ENCODE results near the gene SLCO2B1. TPM values are rescaled to one million over a fixed set of nuclear protein-coding genes. Genes with fewer than 3 reads are reported as not detected.
A peak's percentile ranks its signal among the peaks of the same experiment; 100 is the strongest.

The SLCO2B1 gene
- total and polyA plus RNA-seq, 2 donors: 13.0 to 14.4 TPM

DNA sequence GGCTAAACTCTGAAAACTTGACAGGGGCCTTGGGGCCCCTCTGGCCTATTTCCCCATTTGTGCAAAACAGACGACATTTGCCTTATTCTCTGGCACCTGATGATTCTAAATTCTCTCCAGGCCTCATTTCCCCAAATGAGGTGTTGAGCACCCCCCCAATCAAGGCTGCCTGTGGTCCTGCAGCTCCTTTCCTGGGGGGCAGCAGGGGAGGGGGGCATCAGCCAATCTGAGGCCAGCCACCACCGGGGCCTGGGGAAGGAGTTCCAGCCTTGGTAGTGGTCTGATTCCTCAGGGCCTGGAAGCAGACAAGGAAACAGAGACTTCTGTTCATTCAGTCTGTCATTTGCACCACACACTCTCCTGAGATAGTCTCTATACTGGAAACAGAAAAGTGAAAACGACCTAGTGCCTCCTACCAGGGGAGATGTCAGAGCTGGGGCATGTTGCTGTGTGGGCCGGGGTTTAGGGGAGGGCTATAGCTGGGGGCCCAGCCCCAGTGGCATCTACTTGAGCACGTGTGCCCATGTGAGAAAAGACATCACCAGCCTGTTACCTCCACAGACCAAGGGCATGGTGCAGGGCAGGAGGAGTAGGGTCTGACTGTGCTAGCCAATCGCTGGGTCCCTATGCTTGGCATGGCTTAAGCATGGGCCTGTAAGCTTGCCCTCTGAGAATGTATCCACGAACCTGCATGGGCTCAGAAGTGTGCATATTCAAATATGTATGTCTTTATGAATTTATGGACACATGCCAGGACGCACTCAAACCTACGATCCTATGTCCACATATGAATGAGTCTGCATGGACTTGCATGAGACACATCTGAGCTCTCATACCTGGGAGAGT is 87.9 kb downstream of the SLCO2B1 start:
- no peak for DNase-seq (ENCODE audit: low read depth in 6 of 9, low spot score in 9 of 9)
- 86% methylated on average over 9 of the region's 9 CpGs for WGBS
- H3K27ac ChIP-seq (ENCODE audit: low read depth in 1 of 2, low read length in 1 of 2): no peak overlapping the region
- H3K36me3 ChIP-seq (ENCODE audit: control insufficient read depth in 2 of 2, insufficient read depth in 2 of 2, low read length in 1 of 2): no peaks in the 10 kb centered on the region
- no peak overlapping the region for H3K4me3 ChIP-seq (ENCODE audit: low read length in 2 of 2)
- peaks cover 6 to 8% of the 10 kb centered on the region in 2 donors for H3K4me1 ChIP-seq (ENCODE audit: control insufficient read depth in 2 of 2, insufficient read depth in 2 of 2, low read length in 2 of 2)
- H3K27me3 ChIP-seq (ENCODE audit: control insufficient read depth in 2 of 2, insufficient read depth in 1 of 2, low read length in 1 of 2): peaks cover 36 to 67% of the 10 kb centered on the region in 2 donors
- H3K9me3 ChIP-seq (ENCODE audit: control insufficient read depth in 2 of 2, insufficient read depth in 1 of 2, low read length in 1 of 2): no peaks in the 10 kb centered on the region

DNA sequence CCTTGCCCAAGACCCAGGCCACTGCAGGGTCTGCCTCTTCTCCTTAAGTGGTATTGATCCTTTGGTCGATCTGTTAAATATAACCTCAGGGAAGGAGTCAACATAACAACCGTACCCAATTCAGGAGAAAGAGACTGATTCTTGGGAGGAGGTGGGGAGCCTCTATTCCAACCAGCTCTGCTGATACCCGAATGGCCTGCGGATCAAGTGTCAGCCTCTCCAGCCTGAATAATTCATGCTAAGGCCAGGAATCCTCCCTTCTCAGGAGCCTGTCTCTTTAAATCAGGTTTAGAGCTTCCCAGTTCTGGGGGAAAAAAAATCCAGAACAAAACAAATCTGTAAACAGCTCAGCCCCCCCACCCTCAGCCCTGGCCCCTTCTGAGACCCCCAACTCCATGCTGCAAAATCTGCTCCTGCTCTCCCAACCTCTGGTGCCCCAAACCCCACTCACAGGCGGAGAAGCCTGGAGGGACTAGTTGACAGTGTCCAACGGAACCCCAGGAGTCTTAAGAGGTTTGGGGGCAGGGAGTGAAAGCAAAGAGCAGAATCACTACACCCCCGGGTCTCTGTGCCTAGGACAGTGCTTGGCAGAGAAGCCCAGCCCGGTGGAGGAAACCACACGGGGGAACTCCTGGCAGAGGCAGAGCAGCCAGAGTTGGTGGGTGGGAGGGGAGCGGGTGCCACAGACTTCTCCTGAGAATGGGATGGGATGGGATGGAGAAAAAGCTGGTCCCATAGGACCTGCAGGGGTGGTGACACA is 88.8 kb downstream of the SLCO2B1 start:
- Histone ChIP-seq H3K27ac (ENCODE audit: low read depth in 1 of 2, low read length in 1 of 2) (no peak overlapping the region), H3K36me3 (ENCODE audit: control insufficient read depth in 2 of 2, insufficient read depth in 2 of 2, low read length in 1 of 2) (no peaks in the 10 kb centered on the region), H3K9me3 (ENCODE audit: control insufficient read depth in 2 of 2, insufficient read depth in 1 of 2, low read length in 1 of 2) (no peaks in the 10 kb centered on the region), H3K4me3 (ENCODE audit: low read length in 2 of 2) (no peak overlapping the region), H3K4me1 (ENCODE audit: control insufficient read depth in 2 of 2, insufficient read depth in 2 of 2, low read length in 2 of 2) (peaks cover 6 to 8% of the 10 kb centered on the region in 2 donors), H3K27me3 (ENCODE audit: control insufficient read depth in 2 of 2, insufficient read depth in 1 of 2, low read length in 1 of 2) (peaks cover 38 to 75% of the 10 kb centered on the region in 2 donors)
- DNase-seq (ENCODE audit: low read depth in 6 of 9, low spot score in 9 of 9): no peak
- 58% methylated on average over 10 of the region's 10 CpGs for WGBS

DNA sequence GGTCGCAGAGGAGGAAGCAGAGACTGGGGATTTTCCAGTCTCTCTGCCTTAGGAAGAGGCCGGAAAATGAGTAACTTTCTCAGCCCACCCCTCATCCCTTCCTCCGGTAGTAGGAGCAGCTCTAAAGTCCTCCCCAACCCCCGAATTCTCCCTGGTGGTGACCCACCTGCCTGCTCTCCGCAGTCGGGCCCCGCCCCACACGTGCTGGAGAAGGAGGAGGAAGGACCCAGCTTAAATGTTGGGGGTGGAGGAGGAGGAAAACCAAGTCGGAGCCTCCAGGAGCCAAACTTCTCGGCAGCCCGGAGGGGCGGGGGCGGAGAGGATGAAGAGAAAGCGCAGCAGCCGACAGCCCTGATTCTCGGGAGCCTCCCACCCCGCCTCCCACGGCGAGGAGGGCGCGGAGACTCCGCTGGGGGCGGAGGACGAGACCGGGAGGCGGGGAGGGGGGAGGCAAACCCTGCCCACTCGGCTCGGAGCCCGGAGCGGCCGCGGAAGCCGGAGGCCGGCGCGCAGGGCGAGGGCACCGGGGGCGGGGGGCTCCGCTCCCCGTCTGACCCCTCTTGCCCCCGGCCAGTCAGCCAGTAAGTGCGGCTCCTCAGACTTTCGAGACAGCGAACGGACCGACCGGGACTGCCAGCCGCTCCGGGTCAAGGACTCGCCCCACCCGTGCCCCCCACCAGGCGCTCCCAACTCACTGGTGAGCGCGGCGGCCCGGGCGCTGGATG is 89.6 kb downstream of the SLCO2B1 start, which contains the start of gene TPBGL:
TSS of gene TPBGL (plus strand) at position 464 of the 725 bp plus-strand sequence. CDS start 276 bp downstream, outside the sequence.
- WGBS: 2% methylated on average over 58 of the region's 58 CpGs
- Histone ChIP-seq H3K4me3 (ENCODE audit: low read length in 2 of 2) (peak within 1 kb of the TSS in 1 of 2 donors; percentile 54), H3K4me1 (ENCODE audit: control insufficient read depth in 2 of 2, insufficient read depth in 2 of 2, low read length in 2 of 2) (peaks cover 6 to 8% of the 10 kb centered on the region in 2 donors), H3K27me3 (ENCODE audit: control insufficient read depth in 2 of 2, insufficient read depth in 1 of 2, low read length in 1 of 2) (peaks cover 38 to 81% of the 10 kb centered on the region in 2 donors), H3K27ac (ENCODE audit: low read depth in 1 of 2, low read length in 1 of 2) (no peak within 1 kb of the TSS), H3K36me3 (ENCODE audit: control insufficient read depth in 2 of 2, insufficient read depth in 2 of 2, low read length in 1 of 2) (no peaks in the 10 kb centered on the region), H3K9me3 (ENCODE audit: control insufficient read depth in 2 of 2, insufficient read depth in 1 of 2, low read length in 1 of 2) (no peaks in the 10 kb centered on the region)
- no peak for DNase-seq (ENCODE audit: low read depth in 6 of 9, low spot score in 9 of 9)

DNA sequence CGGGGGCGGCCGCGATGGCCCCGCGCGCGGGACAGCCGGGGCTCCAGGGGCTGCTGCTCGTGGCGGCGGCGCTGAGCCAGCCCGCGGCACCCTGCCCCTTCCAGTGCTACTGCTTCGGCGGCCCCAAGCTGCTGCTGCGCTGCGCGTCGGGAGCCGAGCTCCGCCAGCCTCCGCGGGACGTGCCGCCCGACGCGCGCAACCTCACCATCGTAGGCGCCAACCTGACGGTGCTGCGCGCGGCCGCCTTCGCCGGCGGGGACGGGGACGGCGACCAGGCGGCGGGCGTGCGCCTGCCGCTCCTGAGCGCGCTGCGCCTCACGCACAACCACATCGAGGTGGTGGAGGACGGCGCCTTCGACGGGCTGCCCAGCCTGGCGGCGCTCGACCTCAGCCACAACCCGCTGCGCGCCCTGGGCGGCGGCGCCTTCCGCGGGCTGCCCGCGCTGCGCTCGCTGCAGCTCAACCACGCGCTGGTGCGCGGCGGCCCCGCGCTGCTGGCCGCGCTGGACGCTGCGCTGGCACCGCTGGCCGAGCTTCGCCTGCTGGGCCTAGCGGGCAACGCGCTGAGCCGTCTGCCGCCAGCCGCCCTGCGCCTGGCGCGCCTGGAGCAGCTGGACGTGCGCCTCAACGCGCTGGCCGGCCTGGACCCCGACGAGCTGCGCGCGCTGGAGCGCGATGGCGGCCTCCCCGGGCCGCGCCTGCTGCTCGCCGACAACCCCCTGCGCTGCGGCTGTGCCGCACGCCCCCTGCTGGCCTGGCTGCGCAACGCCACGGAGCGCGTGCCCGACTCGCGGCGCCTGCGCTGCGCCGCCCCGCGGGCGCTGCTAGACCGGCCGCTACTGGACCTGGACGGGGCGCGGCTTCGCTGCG is 90.4 kb downstream of the SLCO2B1 start:
- Histone ChIP-seq H3K36me3 (ENCODE audit: control insufficient read depth in 2 of 2, insufficient read depth in 2 of 2, low read length in 1 of 2) (no peaks in the 10 kb centered on the region), H3K4me3 (ENCODE audit: low read length in 2 of 2) (peak overlapping the region in 1 of 2 donors; percentile 54), H3K27me3 (ENCODE audit: control insufficient read depth in 2 of 2, insufficient read depth in 1 of 2, low read length in 1 of 2) (peaks cover 38 to 83% of the 10 kb centered on the region in 2 donors), H3K4me1 (ENCODE audit: control insufficient read depth in 2 of 2, insufficient read depth in 2 of 2, low read length in 2 of 2) (peaks cover 6 to 8% of the 10 kb centered on the region in 2 donors), H3K27ac (ENCODE audit: low read depth in 1 of 2, low read length in 1 of 2) (no peak overlapping the region), H3K9me3 (ENCODE audit: control insufficient read depth in 2 of 2, insufficient read depth in 1 of 2, low read length in 1 of 2) (no peaks in the 10 kb centered on the region)
- peak; percentile 54 to 88 (median 66) for DNase-seq (ENCODE audit: low read depth in 6 of 9, low spot score in 9 of 9)
- 1% methylated on average over 140 of the region's 140 CpGs for WGBS

DNA sequence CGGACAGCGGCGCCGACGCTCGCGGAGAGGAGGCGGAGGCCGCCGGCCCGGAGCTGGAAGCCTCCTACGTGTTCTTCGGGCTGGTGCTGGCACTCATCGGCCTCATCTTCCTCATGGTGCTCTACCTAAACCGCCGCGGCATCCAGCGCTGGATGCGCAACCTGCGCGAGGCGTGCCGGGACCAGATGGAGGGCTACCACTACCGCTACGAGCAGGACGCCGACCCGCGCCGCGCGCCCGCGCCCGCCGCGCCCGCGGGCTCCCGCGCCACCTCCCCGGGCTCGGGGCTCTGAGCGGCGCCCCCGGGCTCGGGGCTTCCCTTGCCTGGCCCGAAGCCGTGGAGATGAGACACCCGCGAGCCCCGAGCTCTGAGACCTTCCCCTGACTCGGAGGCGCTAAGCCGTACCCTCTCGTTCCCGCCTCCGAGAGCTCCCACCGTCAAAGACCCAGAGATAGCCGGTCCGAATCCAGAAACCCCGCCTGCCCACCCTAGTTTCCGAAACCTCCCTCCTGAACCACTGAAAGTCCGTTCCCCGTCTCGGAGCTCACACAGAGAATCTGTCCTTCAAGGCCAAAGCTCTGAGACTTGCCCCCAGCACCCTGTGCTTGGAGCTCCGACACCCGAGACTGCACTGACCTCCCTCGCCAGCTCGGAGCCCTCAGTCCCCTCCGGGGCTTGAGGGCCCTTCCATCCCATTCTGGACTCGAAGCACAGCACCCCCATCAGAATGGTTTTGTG is 91.2 kb downstream of the SLCO2B1 start:
- H3K27ac ChIP-seq (ENCODE audit: low read depth in 1 of 2, low read length in 1 of 2): no peak overlapping the region
- H3K36me3 ChIP-seq (ENCODE audit: control insufficient read depth in 2 of 2, insufficient read depth in 2 of 2, low read length in 1 of 2): no peaks in the 10 kb centered on the region
- H3K9me3 ChIP-seq (ENCODE audit: control insufficient read depth in 2 of 2, insufficient read depth in 1 of 2, low read length in 1 of 2): no peaks in the 10 kb centered on the region
- H3K27me3 ChIP-seq (ENCODE audit: control insufficient read depth in 2 of 2, insufficient read depth in 1 of 2, low read length in 1 of 2): peaks cover 38 to 84% of the 10 kb centered on the region in 2 donors
- peaks cover 6 to 8% of the 10 kb centered on the region in 2 donors for H3K4me1 ChIP-seq (ENCODE audit: control insufficient read depth in 2 of 2, insufficient read depth in 2 of 2, low read length in 2 of 2)
- peak overlapping the region in 1 of 2 donors; percentile 54 for H3K4me3 ChIP-seq (ENCODE audit: low read length in 2 of 2)
- WGBS: 9% methylated on average over 72 of the region's 72 CpGs
- no peak for DNase-seq (ENCODE audit: low read depth in 6 of 9, low spot score in 9 of 9)

DNA sequence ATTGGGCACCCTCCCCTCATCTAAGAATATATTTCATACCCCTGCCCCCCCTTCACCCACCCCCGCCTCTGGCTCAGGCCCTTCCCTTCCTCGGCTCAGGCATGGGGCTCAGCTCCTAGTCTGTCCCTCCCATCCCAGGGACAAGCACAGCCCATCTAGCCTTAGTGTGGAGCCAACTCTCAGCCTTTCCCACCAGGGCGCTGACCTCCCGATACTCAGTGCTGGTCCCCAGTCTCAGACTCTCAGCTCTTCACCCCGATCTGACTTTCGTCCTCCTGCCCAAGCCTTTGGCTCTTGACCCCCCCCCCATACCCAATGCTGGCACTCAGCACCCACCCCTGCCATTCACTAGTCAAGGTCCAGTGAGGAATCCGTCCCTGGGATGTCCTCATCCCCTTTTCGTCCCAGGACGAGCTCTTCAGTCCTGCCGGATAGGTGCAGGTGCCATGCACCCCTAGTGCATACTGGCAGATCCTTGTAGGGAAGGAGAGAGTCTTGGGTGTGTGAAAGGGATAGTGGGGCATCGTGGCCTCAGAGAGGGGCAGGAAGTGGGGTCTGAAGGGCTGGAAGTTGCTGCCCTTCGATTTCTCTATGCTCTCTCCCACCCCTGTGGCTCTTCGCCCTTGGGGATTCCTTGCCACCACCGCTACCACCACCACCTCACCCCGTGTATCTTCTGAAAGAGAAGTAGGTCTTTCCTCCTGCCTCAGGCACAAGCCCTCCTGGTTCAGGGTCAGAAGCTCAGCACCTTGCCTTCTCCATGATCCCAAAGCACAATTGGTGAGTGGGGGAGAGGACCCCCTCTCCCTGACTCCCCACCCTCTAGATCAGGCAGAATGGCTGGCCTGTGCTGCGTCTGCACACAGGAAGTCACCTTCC is 92.1 kb downstream of the SLCO2B1 start:
- H3K36me3 ChIP-seq (ENCODE audit: control insufficient read depth in 2 of 2, insufficient read depth in 2 of 2, low read length in 1 of 2): no peaks in the 10 kb centered on the region
- DNase-seq (ENCODE audit: low read depth in 6 of 9, low spot score in 9 of 9): no peak
- WGBS: 88% methylated on average over 16 of the region's 16 CpGs
- H3K4me1 ChIP-seq (ENCODE audit: control insufficient read depth in 2 of 2, insufficient read depth in 2 of 2, low read length in 2 of 2): peaks cover 6 to 8% of the 10 kb centered on the region in 2 donors
- peaks cover 38 to 78% of the 10 kb centered on the region in 2 donors for H3K27me3 ChIP-seq (ENCODE audit: control insufficient read depth in 2 of 2, insufficient read depth in 1 of 2, low read length in 1 of 2)
- no peak overlapping the region for H3K27ac ChIP-seq (ENCODE audit: low read depth in 1 of 2, low read length in 1 of 2)
- H3K4me3 ChIP-seq (ENCODE audit: low read length in 2 of 2): no peak overlapping the region
- H3K9me3 ChIP-seq (ENCODE audit: control insufficient read depth in 2 of 2, insufficient read depth in 1 of 2, low read length in 1 of 2): no peaks in the 10 kb centered on the region

DNA sequence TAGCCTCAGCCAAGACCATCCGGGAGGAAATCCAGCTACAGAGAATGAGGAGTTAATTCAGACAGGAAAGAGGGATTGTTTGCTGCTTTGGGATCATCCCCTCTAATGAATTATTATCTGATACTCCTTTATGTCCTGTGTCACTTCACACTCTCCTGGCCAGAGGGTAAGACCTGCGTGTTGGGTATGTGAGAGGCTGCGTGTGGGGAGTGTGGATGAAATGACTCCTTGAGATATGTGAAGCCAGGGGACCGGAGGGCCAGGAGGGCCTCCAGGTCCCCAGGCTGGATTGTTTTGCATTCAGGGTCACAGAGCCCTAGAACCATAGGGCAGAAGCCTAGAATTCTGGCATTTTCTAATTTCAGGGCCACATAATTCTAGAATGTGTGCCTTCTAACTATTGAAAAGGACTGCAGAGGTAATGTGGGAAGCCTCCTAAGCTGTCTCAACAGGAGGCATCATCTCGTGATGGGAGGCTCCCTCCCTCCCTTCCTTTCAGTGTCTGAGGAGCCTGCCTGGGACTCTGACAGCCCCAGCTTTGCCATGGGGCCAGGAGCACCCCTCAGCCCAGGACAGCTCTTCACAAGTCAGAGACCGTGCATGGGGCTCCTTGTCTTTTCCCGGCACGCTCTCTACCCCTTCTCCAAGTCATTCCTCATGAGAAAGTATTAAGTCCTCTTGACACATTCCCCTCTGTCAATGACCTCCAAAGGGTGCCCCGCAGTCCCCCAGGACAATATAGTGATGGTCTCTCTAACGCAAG is 93.3 kb downstream of the SLCO2B1 start:
- WGBS: 88% methylated on average over 10 of the region's 10 CpGs
- no peak for DNase-seq (ENCODE audit: low read depth in 6 of 9, low spot score in 9 of 9)
- H3K27me3 ChIP-seq (ENCODE audit: control insufficient read depth in 2 of 2, insufficient read depth in 1 of 2, low read length in 1 of 2): peaks cover 38 to 71% of the 10 kb centered on the region in 2 donors

More for the DNA sequence above, 93.3 kb downstream of the SLCO2B1 start:
- Histone ChIP-seq H3K36me3 (ENCODE audit: control insufficient read depth in 2 of 2, insufficient read depth in 2 of 2, low read length in 1 of 2) (no peaks in the 10 kb centered on the region), H3K4me3 (ENCODE audit: low read length in 2 of 2) (no peak overlapping the region), H3K27ac (ENCODE audit: low read depth in 1 of 2, low read length in 1 of 2) (no peak overlapping the region), H3K4me1 (ENCODE audit: control insufficient read depth in 2 of 2, insufficient read depth in 2 of 2, low read length in 2 of 2) (peaks cover 6 to 8% of the 10 kb centered on the region in 2 donors), H3K9me3 (ENCODE audit: control insufficient read depth in 2 of 2, insufficient read depth in 1 of 2, low read length in 1 of 2) (no peaks in the 10 kb centered on the region)
